Renal pelvis (tissue), 12 donors: ENCODE measurements around the gene ZNF169. TPM values are rescaled to one million over a fixed set of nuclear protein-coding genes. Genes with fewer than 3 reads are reported as not detected.
"Not testable (repeated sequence)": the region's sequence is repeated elsewhere in the genome, so short reads cannot be mapped to it uniquely, and the experiment has no call there.

Experiments
- DNase-seq: peaks from one replicate; pipeline ENCODE4 v3.0.0-alpha.2; 2013
- long read RNA-seq, 16 experiments: transcript quantifications; one replicate each; lab custom pipeline, GENCODE V29; 2026
- polyA plus RNA-seq, 3 donors: library from polyadenylated mRNA; unstranded; fragments of 120-200 nt; gene quantifications; one replicate each; pipeline ENCODE4 v1.2.1, GENCODE V29; 2013; ENCODE audit not compliant: insufficient read length in 3 of 3

The ZNF169 gene
- polyA plus RNA-seq, result 10 to 100 TPM in 2 of 3 donors, 1 to 10 TPM in 1; 4.8 to 12.5 (median 10.7) TPM
- long read RNA-seq, donor 1, result 0 reads
- long read RNA-seq, donor 2, partial matches to known transcripts, result 0 of 1 reads
- long read RNA-seq, donor 2, other reads (novel, unspliced or antisense), result 0 of 1 reads
- long read RNA-seq, donor 3, partial matches to known transcripts, result 0 of 1 reads
- long read RNA-seq, donor 3, other reads (novel, unspliced or antisense), result 0 of 1 reads
- long read RNA-seq, donor 4, partial matches to known transcripts, result 0 of 1 reads
- long read RNA-seq, donor 4, other reads (novel, unspliced or antisense), result 0 of 1 reads
- long read RNA-seq, donor 5, result 0 reads
- long read RNA-seq, donor 6, result 0 reads
- long read RNA-seq, donor 7, partial matches to known transcripts, result 0 of 1 reads
- long read RNA-seq, donor 7, other reads (novel, unspliced or antisense), result 0 of 1 reads
- long read RNA-seq, donor 8, result 0 reads
- long read RNA-seq, donor 9, partial matches to known transcripts, result 0 of 1 reads
- long read RNA-seq, donor 9, other reads (novel, unspliced or antisense), result 0 of 1 reads
- long read RNA-seq, donor 10, result 0 reads
- long read RNA-seq, donor 11, result 0 reads
- long read RNA-seq, donor 12, partial matches to known transcripts, result 0 of 1 reads
- long read RNA-seq, donor 12, other reads (novel, unspliced or antisense), result 0 of 1 reads
- long read RNA-seq, donor 13, result 0 reads
- long read RNA-seq, donor 14, result 0 reads
- long read RNA-seq, donor 15, result 0 reads
- long read RNA-seq, donor 16, result 0 reads

DNA sequence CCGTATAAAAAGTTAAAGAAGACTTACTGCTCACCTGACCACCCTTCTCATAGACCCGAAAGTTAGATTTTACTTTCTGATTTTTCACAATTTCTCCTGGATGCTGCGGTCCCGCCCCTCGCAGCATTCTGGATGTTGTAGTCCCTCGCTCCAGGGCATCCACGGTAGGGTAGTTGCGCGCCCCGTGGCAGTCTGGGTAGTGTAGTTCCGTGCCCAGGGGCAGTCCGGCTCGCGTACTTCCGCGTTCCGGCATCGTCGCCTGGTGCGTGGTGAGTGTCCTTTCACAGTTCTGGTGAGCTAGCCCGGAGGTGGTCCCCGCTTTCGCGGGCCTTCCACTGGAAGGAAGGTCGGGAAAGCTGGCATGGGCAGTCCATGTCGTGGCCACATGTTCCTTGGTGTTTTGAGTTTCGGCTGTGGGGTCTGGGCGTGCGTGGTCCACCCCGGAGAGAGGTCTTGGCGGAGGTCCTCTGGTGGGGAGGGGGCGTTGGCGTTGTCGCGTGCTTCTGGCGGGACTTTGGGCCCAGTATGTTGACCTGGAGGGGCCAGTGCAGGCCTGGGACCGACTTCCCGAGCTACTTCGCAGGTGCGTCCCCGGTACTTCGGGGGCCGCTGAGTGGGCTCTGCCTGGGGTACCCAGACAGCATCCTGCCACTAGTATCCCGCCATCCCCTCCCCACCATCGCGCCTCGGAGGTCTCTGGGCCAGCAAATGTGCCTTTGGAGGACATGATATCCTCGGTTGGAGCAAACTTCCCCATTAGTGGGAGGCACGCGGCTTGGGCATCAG is at the start of gene ZNF169:
Gene ZNF169 (plus strand): TSS at position 222 of the 786 bp plus-strand sequence. CDS start 19,515 bp downstream, outside the sequence.
- DNase-seq, result peak; percentile 81

DNA sequence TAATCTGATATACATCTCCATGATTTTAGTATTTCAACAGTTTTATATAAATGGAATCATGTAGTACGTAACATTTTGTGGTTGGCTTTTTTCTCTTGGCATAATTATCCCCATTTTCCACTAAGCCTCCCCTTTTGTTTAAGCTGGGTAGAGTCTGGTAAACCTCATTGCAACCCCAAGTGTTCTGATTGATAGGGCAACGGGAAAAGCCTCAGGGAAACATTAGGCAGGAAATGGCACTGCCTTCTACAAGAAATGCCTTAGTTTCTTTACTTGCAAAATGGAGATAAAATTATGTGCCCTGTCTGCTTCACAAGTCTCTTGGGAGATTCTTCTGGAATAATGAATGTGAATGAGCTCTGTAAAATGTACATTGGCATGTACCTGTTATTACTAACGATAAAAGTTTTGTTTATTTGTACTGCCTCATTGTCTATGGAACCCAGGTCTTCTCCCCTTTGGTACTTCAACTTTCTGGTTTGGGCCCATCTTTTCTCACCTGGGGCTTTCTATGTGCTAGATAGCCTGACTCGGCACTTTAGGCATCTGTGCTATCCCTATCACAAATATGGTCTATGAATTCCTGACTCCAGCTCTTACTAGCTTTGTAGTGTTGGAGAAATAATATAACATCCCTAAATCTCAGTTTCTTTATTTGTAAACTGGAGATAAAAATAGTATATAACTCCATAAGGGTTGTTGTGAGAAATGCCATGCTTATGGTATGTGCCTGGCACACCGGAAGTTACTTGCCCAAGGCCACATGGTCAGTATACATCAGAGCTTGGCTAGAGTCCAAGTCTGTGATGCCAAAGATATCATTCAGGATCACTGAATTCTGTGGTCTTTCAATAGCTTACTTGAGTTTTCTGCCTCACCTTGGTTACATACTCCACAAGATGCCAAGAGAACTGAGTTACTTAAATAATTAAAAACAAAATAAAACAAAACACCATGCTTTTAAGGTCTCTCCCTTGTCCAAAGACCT is 48.2 kb upstream of the ZNF169 start:
- no peak for DNase-seq

DNA sequence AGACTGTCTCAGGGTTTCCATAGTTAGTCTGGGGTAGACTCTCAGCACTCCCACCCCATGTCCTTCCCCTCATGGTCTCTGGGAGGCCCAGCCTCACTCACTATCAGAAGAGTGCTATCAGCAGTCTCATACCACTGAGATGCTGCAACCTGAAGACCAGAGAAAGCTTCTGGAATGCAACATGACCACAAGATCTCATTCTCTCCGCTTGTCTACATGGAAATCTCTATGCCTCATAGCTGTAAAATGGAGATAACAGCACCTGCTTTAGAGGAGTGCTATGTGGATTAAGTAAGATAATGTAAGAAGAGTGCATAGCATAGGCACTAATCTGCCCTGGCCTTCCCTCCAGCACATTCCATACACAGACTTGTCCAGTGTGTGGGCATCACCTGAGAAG is 47.0 kb upstream of the ZNF169 start:
- no peak for DNase-seq

DNA sequence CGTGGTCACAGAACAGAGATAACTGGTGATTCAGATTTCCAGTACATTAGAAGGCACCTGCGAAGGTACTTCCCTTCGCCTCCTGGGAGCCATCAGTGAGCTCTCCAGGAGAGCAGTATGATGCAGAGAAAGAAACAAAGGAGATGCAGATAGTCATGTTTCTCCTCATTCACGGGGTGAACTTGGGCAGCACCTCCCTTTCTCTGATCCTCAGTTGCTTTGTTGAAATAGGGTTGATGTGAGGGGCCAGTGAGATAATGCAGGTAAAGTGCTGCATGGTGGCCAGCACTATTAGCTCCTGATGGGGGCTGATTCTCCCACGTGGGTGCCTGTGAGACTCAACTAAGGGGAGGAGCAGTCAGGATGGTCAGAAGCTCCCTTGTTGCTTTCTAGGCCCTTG is 46.6 kb upstream of the ZNF169 start:
- DNase-seq, result no peak

DNA sequence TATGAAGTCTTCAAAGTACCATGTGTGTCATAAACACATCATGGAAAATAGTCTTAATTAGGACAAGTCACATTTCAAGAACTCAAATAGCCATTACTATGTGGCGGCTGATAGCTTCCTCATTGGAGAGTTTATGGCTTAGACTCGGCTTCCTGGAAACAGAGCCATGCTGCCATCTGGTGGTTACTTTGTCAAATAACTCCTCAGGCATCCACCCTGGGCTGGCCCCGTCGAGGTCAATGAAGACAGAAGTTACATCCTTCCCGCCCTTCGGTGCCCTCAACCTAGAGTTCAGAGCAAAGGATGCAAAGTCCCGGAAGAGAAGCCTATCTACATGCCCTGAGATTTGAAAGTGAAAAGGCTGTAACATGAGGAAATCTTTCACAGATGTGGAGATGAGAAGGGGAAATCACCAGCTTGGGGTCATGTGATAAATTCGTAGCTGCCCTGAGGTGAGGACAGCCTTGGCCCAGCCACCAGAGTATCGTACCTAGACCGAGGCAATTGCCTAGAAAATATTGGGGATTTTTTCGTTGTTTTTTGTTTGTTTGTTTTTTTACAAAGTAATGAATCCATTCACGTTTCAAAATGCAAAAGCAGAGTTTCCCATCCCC is 45.5 kb upstream of the ZNF169 start:
- peak; percentile 74 for DNase-seq

DNA sequence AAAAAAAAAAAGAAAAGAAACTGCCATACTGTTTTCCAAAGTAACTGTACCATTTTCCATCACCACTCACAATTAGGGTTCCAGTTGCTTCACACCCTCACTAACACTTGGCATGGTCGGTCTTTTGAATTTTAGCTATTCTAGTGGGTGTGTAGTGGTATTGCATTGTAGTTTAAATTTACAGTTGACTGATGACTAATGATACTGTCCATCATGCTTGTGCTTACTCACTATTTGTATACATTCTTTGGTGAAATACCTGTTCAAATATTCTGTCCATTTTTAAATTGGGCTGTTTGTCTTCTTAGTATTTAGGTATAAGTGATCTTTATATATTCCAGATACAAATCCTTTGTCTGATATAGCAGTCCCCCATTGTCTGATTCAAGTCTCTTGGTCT is 36.2 kb upstream of the ZNF169 start:
- DNase-seq, result no peak

DNA sequence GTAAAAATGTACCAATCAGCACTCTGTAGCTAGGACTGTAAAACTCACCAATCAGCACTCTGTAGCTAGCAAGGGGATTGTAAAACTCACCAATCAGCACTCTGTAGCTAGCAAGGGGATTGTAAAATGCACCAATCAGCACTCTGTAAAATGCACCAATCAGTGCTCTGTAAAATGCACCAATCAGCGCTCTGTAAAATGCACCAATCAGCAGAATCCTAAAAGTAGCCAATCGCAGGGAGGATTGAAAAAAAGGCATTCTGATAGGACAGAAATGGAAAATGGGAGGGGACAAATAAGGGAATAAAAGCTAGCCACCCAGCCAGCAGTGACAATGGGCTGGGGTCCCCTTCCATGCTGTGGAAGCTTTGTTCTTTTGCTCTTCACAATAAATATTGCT is 33.7 kb upstream of the ZNF169 start:
- not testable (repeated sequence) for DNase-seq

DNA sequence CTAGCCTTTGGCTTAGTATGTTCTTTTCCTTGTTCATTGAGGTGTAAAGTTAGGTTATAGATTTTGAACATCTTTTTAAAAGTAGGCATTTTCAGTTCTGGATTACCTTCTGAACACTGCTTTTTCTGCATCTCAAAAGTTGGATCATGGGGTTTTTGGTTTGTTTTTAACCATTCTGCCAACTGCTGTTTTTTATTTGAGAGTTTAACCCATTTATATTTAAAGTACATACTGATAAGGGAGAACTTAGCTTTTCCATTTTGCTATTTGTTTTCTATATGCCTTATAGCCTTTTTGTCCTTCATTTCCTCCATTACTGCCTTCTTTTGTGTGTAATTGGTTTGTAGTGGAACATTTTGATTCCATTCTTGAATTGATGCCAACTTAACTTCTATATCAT is 30.5 kb upstream of the ZNF169 start:
- no peak for DNase-seq

DNA sequence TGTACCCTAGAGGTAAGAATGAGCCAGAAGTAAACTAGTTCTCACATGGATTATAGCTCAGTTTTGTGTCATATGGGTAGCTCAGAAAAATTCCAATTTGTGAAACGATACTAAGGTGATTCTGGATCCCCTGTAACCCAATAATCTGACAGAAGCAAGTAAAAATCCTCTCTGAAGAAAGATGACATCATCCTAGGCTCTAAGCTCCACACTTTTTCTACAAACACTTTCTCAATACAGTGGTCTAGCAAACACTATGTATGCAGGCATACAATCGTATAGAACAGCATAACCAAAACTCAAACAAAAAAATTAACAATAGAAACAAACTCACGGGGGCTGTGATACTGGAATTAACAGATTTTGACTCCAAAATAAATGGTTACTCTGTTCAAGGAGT is 26.7 kb upstream of the ZNF169 start:
- DNase-seq, result no peak

DNA sequence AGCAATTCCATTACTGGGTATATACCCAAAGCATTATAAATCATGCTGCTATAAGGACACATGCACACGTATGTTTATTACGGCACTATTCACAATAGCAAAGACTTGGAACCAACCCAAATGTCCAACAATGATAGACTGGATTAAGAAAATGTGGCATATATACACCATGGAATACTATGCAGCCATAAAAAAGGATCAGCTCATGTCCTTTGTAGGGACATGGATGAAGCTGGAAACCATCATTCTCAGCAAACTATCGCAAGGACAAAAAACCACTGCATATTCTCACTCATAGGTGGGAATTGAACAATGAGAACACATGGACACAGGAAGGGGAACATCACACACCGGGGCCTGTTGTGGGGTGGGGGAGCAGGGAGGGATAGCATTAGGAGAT is 18.0 kb upstream of the ZNF169 start:
- not testable (repeated sequence) for DNase-seq

DNA sequence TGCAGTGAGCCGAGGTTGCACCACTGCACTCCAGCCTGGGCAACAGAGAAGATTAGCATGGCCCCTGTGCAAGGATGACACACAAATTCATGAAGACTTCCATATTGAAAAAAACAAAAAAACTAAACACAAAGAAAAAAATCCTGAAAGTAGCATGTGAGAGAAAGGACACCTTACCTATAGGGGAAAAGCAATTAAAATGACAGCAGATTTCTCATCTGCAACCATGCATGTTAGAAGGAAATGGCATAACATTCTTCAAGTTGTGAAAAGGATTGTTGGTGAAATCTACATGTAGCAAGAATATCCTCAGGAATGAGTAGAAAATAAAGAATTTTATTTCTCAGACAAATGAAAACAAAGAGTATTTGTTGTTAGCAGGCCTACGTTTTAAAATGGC is 13.4 kb upstream of the ZNF169 start:
- no peak for DNase-seq

DNA sequence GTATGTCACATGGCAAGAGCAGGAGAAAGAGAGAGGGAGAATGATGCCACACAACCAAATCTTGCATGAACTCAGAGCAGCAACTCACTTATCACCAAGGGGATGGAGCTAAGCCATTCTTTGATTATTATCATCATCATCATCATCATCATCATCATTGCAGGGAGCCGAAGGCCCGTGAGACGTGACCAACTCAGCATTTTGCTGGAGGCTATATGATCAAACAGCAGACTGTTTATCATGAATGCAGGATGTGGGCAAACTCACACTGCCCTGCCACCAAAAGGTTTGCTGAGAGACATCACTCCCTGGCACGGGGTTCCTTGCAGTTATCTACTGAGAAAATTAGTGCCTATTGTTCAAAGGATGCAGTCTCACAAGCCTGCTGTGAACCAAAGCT is 8.6 kb upstream of the ZNF169 start:
- no peak for DNase-seq

DNA sequence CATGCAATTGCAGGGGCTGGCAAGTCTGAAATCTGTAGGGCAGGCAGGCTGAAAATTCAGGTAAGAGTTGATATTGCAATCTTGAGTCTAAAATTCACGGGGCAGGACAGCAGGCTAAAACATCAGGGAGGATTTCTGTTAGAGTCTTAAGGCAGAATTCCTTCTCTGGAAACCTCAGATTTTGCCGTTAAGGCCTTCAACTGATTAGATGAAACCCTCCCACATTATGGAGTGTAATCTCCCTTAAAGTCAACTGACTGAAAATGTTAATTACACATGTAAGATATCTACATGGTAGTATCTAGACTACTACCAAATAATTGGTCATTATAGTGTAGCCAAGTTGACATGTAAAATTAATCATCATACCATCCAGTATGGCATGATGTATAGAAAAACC is 3.1 kb upstream of the ZNF169 start:
- DNase-seq, result no peak

DNA sequence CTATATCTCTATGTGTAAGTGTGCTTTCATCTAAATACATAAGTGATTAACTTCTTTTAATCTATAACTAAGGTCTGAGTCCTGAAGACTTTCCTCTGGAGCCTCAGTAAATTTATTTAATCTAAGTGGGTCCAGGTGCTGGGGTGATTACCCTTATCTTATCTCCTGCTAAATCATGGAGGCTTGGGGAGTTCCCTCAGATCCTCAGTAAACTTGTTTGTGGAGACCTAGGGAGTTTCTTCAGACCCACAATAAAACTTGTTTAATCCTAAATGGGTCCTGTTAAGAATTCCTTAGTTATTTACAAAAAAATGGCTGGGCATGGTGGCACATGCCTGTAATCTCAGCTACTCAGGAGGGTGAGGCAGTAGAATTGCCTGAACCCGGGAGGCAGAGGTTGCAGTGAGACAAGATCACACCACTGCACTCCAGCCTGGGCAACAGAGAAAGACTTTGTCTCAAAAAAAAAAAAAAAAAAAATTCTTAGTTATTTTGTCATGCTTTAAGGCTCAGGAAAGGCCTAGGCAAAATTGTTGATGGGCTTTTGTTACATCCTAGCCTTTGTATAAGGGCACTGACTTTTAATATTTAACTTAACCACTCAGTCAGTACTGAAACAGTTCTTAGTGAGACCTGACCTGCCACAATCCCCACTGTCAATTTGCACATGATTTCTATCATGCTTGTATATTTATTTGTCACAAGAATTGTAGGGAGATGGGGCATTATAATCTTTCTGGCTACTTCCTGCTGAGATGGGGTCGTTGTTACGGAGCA is 6.7 kb downstream of the ZNF169 start:
- not testable (repeated sequence) for DNase-seq

DNA sequence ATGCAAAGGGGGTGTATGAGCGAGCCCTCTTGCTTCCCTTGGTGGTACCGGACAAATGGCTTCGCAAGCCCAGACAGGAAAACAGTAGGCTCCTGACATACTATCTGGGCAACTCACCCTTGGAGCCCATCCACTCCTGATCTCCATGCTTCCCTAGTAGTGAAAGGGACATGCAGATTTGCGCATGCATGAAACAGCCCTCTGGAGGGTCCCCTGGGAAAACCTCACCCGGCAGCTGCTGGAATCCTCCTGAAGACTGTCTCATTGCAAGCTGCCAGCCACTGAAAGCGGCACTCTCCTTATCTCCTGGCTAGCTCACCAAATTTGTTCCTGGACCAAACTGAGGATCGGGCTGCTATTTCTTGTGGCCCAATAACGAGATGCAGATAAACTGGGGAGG is 10.2 kb downstream of the ZNF169 start:
- no peak for DNase-seq

DNA sequence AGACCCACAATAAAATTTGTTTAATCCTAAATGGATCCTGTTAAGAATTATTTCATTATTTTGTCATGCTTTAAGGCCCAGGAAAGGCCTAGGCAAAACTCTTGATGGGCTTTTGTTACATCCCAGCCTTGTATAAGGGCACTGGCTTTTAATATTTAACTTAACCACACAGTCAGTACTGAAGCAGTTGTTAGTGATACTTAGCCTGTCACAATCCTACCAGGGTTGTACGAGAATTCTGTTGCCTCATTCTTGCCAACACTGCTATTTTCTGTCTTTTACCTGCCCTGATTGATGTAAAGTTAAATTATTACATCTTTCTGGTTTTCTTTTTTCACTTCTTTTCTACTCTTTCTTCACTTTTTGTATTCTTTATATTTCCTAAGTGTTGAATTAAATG is 10.9 kb downstream of the ZNF169 start:
- DNase-seq, result no peak

DNA sequence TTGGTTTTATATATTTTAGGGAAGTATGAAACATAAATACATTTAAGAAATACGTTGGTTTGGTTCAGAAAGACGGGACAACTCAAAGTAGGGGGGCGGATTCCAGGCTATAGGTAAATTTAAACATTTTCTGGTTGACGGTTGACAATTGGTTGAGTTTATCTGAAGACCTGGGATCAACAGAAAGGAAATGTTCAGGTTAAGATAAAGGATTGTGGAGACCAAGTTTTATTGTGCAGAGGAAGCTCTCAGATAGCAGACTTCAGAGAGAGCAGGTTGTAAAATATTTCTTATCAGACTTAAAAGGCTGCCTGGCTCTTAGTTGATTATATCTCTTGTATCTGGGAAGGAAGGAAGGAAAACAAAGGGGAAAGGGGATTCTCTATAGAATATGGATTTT is 17.9 kb downstream of the ZNF169 start:
- not testable (repeated sequence) for DNase-seq

DNA sequence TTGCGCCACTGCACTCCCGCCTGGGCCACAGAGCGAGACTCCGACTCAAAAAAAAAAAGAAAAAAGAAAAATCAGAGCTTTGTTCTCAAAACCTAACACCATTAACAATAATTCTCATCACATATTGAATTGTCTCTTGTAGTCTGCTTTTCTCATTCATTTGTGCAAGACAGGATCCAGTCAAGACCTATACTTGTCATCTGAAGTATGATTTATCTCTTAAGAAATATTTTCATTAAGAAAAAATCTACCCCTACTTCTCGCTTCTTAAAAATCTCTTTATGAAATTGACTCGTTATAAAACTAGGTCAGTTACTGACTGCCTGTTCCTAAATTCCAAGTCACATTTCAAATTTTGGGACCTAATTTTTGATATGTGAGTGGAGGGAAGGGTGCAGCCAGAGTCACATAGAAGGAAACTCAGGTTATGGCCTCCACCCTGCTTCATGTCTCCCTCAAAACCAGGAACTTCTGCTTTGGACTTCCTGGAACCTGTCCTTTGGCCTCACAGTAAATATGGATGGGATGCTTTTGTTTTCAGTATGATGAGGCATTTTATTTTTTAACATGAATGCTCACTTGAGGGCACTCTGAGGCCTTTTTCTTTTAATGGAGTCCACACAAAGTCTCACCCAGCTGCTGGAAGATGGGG is 18.9 kb downstream of the ZNF169 start:
- DNase-seq, result no peak

DNA sequence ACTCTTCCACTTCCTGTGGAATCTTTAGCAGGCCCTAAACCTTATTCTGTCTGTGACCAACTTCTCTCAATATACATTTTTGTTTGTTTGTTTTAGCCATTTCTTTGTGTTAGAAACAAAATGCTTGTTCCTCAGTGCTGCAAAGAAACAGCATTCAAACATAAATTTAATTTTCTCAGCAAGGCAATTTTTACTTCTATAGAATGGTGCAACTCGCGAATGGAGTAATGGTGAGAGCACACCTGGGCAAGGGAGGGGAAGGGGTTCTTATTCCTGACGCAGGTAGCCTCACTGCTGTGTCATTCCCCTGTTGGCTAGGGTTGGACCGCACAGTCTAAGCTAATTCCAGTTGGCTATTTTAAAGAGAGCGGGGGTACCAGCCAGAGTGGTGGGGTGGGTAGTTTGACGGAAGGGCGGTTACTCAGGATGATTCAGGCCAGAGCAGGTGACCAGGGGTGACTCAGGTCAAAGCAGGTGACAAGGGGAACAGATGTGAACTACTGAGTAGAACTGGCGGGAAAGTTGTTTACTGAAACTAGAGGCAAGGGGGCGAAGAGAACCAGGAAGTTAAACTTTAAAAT is 21.4 kb downstream of the ZNF169 start:
- no peak for DNase-seq
